ENCODE data around the gene MYOF.

DNA sequence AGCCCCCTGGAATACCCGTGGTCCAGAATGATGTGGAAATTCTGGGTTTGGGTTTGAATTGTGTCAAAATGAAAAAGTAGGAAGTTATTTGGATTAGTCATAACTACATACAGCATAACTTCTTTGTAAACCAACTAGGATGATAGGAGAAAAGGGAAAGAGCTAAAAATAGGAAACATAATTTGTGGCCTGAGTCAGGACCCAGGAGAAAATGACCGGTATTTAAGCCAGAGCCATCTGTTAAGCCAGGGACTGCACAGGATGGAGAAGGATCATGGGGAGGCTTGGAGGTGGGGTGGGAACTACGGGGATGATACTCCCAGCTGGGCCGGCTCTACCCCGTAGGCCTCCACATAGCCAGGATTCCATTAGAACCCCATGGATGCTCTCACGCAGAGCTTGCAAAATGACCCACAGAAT is 98.6 kb downstream of the MYOF start:
- TF ChIP-seq POLR2A (IDR thresholded peaks at IDR 0.05), result no peak
- TF ChIP-seq, protein P1, sequence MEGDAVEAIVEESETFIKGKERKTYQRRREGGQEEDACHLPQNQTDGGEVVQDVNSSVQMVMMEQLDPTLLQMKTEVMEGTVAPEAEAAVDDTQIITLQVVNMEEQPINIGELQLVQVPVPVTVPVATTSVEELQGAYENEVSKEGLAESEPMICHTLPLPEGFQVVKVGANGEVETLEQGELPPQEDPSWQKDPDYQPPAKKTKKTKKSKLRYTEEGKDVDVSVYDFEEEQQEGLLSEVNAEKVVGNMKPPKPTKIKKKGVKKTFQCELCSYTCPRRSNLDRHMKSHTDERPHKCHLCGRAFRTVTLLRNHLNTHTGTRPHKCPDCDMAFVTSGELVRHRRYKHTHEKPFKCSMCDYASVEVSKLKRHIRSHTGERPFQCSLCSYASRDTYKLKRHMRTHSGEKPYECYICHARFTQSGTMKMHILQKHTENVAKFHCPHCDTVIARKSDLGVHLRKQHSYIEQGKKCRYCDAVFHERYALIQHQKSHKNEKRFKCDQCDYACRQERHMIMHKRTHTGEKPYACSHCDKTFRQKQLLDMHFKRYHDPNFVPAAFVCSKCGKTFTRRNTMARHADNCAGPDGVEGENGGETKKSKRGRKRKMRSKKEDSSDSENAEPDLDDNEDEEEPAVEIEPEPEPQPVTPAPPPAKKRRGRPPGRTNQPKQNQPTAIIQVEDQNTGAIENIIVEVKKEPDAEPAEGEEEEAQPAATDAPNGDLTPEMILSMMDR (IDR thresholded peaks at IDR 0.05), result no peak

Data from suprapubic skin (tissue), 3 donors.